ENCODE data around the gene BACH1. TPM values are rescaled to one million over a fixed set of nuclear protein-coding genes. Genes with fewer than 3 reads are reported as not detected.
A peak's percentile ranks its signal among the peaks of the same experiment; 100 is the strongest.

Gene BACH1
- polyA plus RNA-seq, 1 of the 3 experiments (the other 2 are of a cell fraction), result 18.1 TPM

DNA sequence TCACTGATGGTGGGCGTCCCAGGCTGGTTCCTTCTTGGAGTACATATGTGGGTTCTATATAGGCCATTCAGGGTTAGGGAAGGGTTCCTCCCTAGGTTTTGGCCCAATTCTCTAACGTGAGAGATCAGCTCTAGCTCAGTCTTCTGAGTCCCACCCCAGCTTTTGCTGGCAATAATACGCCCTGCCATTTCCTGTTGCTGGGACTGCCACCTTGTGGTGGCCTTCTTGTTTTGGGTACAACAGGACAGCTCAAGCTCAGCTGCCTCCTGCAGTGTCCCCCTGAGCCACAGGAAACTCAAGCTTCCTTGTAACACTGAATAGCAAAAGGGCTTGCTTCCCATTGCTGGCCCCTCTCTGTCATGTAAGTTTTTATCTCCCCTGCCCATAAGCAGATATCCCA is 77.8 kb downstream of the BACH1 start:
- POLR2A ChIA-PET, result no interaction called here
- 100% methylated on average over 2 of the region's 3 CpGs for WGBS (ENCODE audit: low lambda C conversion rate)
- no peak overlapping the region for H3K4me3 ChIP-seq (ENCODE audit: low read depth in 2 of 2, low read length in 1 of 2)
- no peaks in the 10 kb centered on the region for H4K20me1 ChIP-seq (ENCODE audit: insufficient read depth)
- no peaks in the 10 kb centered on the region for H3K79me2 ChIP-seq (ENCODE audit: insufficient read depth)
- H3K4me2 ChIP-seq, result no peak overlapping the region
- H2AFZ ChIP-seq (ENCODE audit: low read depth), result no peak overlapping the region
- CTCF ChIA-PET, result interaction anchor here (0.6 to 1.9 kb wide), 4 partner anchors 16 to 287 kb away, joined by 3 to 6 read pairs (median 4); no protein-coding TSS in a partner anchor
- H3K36me3 ChIP-seq (replicated peaks in 1 of 2; ENCODE audit: control insufficient read depth in 1 of 2, insufficient read depth in 2 of 2, low read length in 1 of 2), result peaks cover 0 to 17% of the 10 kb centered on the region in 2 experiments
- no peaks in the 10 kb centered on the region for H3K27me3 ChIP-seq (ENCODE audit: insufficient read depth)
- H3F3A ChIP-seq (replicated peaks; ENCODE audit: insufficient read depth), result peaks cover 15% of the 10 kb centered on the region
- peaks cover 7% of the 10 kb centered on the region; the same call in 1 of the 2 replicates for H3K9me3 ChIP-seq
- H3K9ac ChIP-seq, result no peak overlapping the region
- TF ChIP-seq RFX5 (IDR thresholded peaks at IDR 0.05; ENCODE audit: low read length) (no peak), SMC3 (IDR thresholded peaks at IDR 0.05; ENCODE audit: low read depth, low read length) (peak; percentile 29), CHD2 (IDR thresholded peaks at IDR 0.05; ENCODE audit: low read length, partially characterized antibody) (no peak), RAD21 (IDR thresholded peaks at IDR 0.05; ENCODE audit: low read length) (peak; percentile 23)
- TF ChIP-seq, protein P1, sequence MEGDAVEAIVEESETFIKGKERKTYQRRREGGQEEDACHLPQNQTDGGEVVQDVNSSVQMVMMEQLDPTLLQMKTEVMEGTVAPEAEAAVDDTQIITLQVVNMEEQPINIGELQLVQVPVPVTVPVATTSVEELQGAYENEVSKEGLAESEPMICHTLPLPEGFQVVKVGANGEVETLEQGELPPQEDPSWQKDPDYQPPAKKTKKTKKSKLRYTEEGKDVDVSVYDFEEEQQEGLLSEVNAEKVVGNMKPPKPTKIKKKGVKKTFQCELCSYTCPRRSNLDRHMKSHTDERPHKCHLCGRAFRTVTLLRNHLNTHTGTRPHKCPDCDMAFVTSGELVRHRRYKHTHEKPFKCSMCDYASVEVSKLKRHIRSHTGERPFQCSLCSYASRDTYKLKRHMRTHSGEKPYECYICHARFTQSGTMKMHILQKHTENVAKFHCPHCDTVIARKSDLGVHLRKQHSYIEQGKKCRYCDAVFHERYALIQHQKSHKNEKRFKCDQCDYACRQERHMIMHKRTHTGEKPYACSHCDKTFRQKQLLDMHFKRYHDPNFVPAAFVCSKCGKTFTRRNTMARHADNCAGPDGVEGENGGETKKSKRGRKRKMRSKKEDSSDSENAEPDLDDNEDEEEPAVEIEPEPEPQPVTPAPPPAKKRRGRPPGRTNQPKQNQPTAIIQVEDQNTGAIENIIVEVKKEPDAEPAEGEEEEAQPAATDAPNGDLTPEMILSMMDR (IDR thresholded peaks at IDR 0.05), result peak; percentile 49
- no peaks in the 10 kb centered on the region for H3K9me2 ChIP-seq
- H3K27ac ChIP-seq (ENCODE audit: low read depth in 2 of 2, low read length in 1 of 2), result no peak overlapping the region
- H3K4me1 ChIP-seq (ENCODE audit: control insufficient read depth in 1 of 2, insufficient read depth in 2 of 2, low read depth in 1 of 2, low read length in 1 of 2), result peaks cover 3 to 15% of the 10 kb centered on the region in 2 experiments; a peak in 2 of 4 replicates
- DNase-seq, result no peak

DNA sequence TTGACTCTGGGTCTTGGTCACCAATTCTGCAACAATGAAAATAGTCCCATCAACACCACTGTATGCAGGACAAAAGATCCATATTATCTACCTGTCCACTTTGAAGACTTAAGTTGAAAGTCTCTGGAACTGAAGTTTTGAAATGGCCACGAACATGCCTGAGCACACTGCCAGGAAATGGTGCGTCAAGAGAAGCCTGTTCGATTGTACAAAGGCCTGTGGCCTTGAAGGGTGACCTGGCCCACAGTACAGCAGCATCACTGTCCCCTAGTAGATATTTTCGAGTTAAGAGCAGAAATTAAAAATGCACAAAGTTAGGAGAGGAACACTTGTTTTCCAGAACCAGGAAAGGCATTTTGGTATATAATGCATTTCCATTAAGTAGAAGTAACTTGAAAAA is 78.5 kb downstream of the BACH1 start:
- WGBS (ENCODE audit: low lambda C conversion rate), result 93% methylated on average over 4 of the region's 4 CpGs
- peaks cover 7% of the 10 kb centered on the region; the same call in 1 of the 2 replicates for H3K9me3 ChIP-seq
- H2AFZ ChIP-seq (ENCODE audit: low read depth), result no peak overlapping the region
- CTCF ChIA-PET, result interaction anchor here (0.6 to 1.9 kb wide), 2 partner anchors 16 to 288 kb away, joined by 3 to 6 read pairs; no protein-coding TSS in a partner anchor
- H4K20me1 ChIP-seq (ENCODE audit: insufficient read depth), result no peaks in the 10 kb centered on the region
- H3K9ac ChIP-seq, result no peak overlapping the region
- TF ChIP-seq FOXM1 (IDR thresholded peaks at IDR 0.05; ENCODE audit: low read depth), result no peak
- TF ChIP-seq CHD2 (IDR thresholded peaks at IDR 0.05; ENCODE audit: low read length, partially characterized antibody), result no peak
- TF ChIP-seq GABPA (IDR thresholded peaks at IDR 0.05; ENCODE audit: low read depth), result no peak
- TF ChIP-seq RFX5 (IDR thresholded peaks at IDR 0.05; ENCODE audit: low read length), result no peak
- TF ChIP-seq SIN3A (IDR thresholded peaks at IDR 0.05; ENCODE audit: borderline replicate concordance, low read depth, low read length), result no peak
- no peak for TF ChIP-seq FOSL2 (IDR thresholded peaks at IDR 0.05; ENCODE audit: borderline replicate concordance, low read depth)
- TF ChIP-seq YY1 (IDR thresholded peaks at IDR 0.05; ENCODE audit: low read depth), result no peak
- TF ChIP-seq MEF2A (IDR thresholded peaks at IDR 0.05; ENCODE audit: borderline replicate concordance, low read depth), result no peak
- TF ChIP-seq, protein P2, sequence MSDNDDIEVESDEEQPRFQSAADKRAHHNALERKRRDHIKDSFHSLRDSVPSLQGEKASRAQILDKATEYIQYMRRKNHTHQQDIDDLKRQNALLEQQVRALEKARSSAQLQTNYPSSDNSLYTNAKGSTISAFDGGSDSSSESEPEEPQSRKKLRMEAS (IDR thresholded peaks at IDR 0.05; ENCODE audit: low read depth), result no peak
- TF ChIP-seq FOXJ3 (CRISPR knock-in tag; IDR thresholded peaks at IDR 0.05), result no peak
- no peak for TF ChIP-seq SMC3 (IDR thresholded peaks at IDR 0.05; ENCODE audit: low read depth, low read length)
- TF ChIP-seq, protein P3, sequence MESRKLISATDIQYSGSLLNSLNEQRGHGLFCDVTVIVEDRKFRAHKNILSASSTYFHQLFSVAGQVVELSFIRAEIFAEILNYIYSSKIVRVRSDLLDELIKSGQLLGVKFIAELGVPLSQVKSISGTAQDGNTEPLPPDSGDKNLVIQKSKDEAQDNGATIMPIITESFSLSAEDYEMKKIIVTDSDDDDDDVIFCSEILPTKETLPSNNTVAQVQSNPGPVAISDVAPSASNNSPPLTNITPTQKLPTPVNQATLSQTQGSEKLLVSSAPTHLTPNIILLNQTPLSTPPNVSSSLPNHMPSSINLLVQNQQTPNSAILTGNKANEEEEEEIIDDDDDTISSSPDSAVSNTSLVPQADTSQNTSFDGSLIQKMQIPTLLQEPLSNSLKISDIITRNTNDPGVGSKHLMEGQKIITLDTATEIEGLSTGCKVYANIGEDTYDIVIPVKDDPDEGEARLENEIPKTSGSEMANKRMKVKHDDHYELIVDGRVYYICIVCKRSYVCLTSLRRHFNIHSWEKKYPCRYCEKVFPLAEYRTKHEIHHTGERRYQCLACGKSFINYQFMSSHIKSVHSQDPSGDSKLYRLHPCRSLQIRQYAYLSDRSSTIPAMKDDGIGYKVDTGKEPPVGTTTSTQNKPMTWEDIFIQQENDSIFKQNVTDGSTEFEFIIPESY (IDR thresholded peaks at IDR 0.05; ENCODE audit: borderline replicate concordance, low read depth), result no peak
- TF ChIP-seq, protein P1 (IDR thresholded peaks at IDR 0.05), result no peak
- TF ChIP-seq TAF1 (IDR thresholded peaks at IDR 0.05; ENCODE audit: borderline replicate concordance, low read depth, low read length), result no peak
- TF ChIP-seq, protein P4, sequence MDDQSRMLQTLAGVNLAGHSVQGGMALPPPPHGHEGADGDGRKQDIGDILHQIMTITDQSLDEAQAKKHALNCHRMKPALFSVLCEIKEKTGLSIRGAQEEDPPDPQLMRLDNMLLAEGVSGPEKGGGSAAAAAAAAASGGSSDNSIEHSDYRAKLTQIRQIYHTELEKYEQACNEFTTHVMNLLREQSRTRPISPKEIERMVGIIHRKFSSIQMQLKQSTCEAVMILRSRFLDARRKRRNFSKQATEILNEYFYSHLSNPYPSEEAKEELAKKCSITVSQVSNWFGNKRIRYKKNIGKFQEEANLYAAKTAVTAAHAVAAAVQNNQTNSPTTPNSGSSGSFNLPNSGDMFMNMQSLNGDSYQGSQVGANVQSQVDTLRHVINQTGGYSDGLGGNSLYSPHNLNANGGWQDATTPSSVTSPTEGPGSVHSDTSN (IDR thresholded peaks at IDR 0.05), result no peak
- no peak overlapping the region for H3K4me3 ChIP-seq (ENCODE audit: low read depth in 2 of 2, low read length in 1 of 2)
- no peaks in the 10 kb centered on the region for H3K27me3 ChIP-seq (ENCODE audit: insufficient read depth)
- H3F3A ChIP-seq (replicated peaks; ENCODE audit: insufficient read depth), result peaks cover 21% of the 10 kb centered on the region
- peaks cover 9 to 17% of the 10 kb centered on the region in 2 experiments; a peak in 2 of 4 replicates for H3K4me1 ChIP-seq (ENCODE audit: control insufficient read depth in 1 of 2, insufficient read depth in 2 of 2, low read depth in 1 of 2, low read length in 1 of 2)
- H3K36me3 ChIP-seq (replicated peaks in 1 of 2; ENCODE audit: control insufficient read depth in 1 of 2, insufficient read depth in 2 of 2, low read length in 1 of 2), result peaks cover 0 to 13% of the 10 kb centered on the region in 2 experiments
- POLR2A ChIA-PET, result no interaction called here
- DNase-seq, result no peak
- H3K4me2 ChIP-seq, result no peak overlapping the region
- H3K79me2 ChIP-seq (ENCODE audit: insufficient read depth), result no peaks in the 10 kb centered on the region
- H3K27ac ChIP-seq (ENCODE audit: low read depth in 2 of 2, low read length in 1 of 2), result no peak overlapping the region
- no peaks in the 10 kb centered on the region for H3K9me2 ChIP-seq
